AG09309 (cell line): ENCODE results near the gene ERICH6B.

Experiments
- DNase-seq: peaks from one replicate; pipeline ENCODE4 v3.0.0-alpha.2; 2010; ENCODE audit warnings: low read depth
- H3K4me3 ChIP-seq: 2 replicates; pipeline ENCODE4 v1.5.1; 2011; ENCODE audit warnings: mild to moderate bottlenecking, low read depth, low read length, moderate library complexity; ENCODE audit not compliant: control insufficient read depth
- CTCF ChIP-seq: IDR thresholded peaks from 2 replicates; pipeline ENCODE4 v1.5.1; 2011; ENCODE audit warnings: mild to moderate bottlenecking, low read depth, low read length, inconsistent platforms; ENCODE audit not compliant: insufficient read depth, control insufficient read depth; ENCODE audit errors: missing control alignments

ERICH6B gene

GRCh38 chr13:45503658-45504057 is 111.9 kb downstream of the ERICH6B start:
- no peak for TF ChIP-seq CTCF
- DNase-seq = no peak
- no peak overlapping the region for H3K4me3 ChIP-seq

DNA sequence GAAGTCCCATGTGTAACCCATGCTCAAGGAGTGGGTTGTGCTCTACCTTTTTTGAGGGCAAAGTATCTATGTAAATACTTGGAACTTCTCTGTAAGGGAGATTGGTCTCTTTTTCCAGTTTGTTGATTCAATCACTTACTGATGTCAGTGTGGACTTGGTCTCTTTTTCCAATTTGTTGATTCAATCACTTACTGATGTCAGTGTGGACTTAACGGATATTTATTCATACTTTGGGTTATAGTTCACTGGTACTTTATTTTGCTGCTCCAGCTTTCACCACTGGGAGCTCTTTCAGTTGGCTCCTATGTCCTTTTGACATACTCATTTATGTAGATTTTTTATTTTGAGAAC is 114.4 kb downstream of the ERICH6B start:
- DNase-seq = no peak
- TF ChIP-seq CTCF = no peak
- H3K4me3 ChIP-seq = no peak overlapping the region

GRCh38 chr13:45500492-45501174 is 114.9 kb downstream of the ERICH6B start:
- no peak overlapping the region for H3K4me3 ChIP-seq
- no peak for TF ChIP-seq CTCF
- peak; percentile 76 for DNase-seq

DNA sequence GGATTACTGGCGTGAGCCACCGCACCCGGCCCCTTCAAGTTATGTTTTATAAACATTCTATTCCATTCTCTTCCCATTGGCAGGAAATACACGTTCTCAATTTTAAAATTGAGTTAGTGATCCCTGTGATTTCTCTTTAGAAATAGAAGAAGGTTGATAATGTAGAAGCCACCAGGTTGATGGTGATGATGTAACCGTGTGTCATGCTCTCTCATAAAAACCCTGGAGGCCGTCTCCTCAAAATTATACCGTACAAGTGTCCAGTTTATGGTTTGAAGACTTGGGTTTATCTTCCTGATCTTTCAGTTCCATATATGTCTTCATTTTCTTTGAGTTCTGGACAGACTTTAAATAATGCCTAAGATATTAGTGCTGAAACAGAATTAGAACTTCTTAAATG is 118.6 kb downstream of the ERICH6B start:
- no peak for DNase-seq
- no peak overlapping the region for H3K4me3 ChIP-seq
- no peak for TF ChIP-seq CTCF

DNA sequence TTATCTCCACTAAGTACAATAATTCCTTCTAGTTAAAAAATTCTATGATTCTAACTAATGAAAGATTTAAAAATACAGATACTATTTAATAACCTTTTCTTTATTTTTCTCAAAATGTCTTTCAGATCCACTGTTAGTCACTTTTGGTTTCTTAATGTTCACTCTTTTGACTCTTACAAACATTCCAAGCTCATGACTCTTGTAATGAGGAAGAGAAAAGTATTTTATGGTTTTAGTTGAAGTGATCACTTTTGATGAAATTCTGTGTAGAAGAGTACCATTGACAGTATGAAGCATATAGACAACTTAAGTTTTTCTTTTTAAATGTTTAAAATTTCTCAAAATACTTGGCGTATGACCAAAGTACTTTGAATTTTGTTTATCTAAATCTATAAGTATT is 123.0 kb downstream of the ERICH6B start:
- no peak overlapping the region for H3K4me3 ChIP-seq
- TF ChIP-seq CTCF = no peak
- DNase-seq = no peak
